Measurements from ENCODE around the gene FBXL19. TPM values are rescaled to one million over a fixed set of nuclear protein-coding genes. Genes with fewer than 3 reads are reported as not detected.

FBXL19 gene
- total and polyA plus RNA-seq, 2 of the 13 experiments (the other 11 are each of a cell fraction or from before 2014, with no cell fraction given) = 6.0 to 13.7 TPM

- TF ChIP-seq PRMT3 (CRISPR knock-in tag; IDR thresholded peaks at IDR 0.05; ENCODE audit: borderline replicate concordance, low read depth) (0 out of 2 replicates have a peak, but pooled peaks have one; percentile 33), EED (CRISPR knock-in tag; IDR thresholded peaks at IDR 0.05) (0 out of 2 replicates have a peak, but pooled peaks have one; percentile 9), ZNF143 (CRISPR knock-in tag; IDR thresholded peaks at IDR 0.05) (no peak), AKAP8 (CRISPR knock-in tag; IDR thresholded peaks at IDR 0.05) (no peak), MXI1 (IDR thresholded peaks at IDR 0.05; ENCODE audit: borderline replicate concordance, low read depth, low read length) (peak; percentile 42; the same call in 1 of the 3 replicates), CHD2 (IDR thresholded peaks at IDR 0.05; ENCODE audit: low read depth, low read length) (no peak), HIVEP1 (CRISPR knock-in tag; IDR thresholded peaks at IDR 0.05) (peak; percentile 58), RAD21 (CRISPR knock-in tag; IDR thresholded peaks at IDR 0.05) (0 out of 2 replicates have a peak, but pooled peaks have one; percentile 4), ZNF318 (CRISPR knock-in tag; IDR thresholded peaks at IDR 0.05) (peak; percentile 85), FOXP1 (IDR thresholded peaks at IDR 0.05) (no peak), FOXP1 (CRISPR knock-in tag; IDR thresholded peaks at IDR 0.05) (peak; percentile 51; the same call in 1 of the 2 replicates), LCORL (IDR thresholded peaks at IDR 0.05) (no peak), LCORL (CRISPR knock-in tag; IDR thresholded peaks at IDR 0.05) (peak; percentile 54; the same call in 1 of the 2 replicates)
- TF ChIP-seq, protein P1, sequence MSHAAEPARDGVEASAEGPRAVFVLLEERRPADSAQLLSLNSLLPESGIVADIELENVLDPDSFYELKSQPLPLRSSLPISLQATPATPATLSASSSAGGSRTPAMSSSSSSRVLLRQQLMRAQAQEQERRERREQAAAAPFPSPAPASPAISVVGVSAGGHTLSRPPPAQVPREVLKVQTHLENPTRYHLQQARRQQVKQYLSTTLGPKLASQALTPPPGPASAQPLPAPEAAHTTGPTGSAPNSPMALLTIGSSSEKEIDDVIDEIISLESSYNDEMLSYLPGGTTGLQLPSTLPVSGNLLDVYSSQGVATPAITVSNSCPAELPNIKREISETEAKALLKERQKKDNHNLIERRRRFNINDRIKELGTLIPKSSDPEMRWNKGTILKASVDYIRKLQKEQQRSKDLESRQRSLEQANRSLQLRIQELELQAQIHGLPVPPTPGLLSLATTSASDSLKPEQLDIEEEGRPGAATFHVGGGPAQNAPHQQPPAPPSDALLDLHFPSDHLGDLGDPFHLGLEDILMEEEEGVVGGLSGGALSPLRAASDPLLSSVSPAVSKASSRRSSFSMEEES (CRISPR knock-in tag; IDR thresholded peaks at IDR 0.05) = peak; percentile 1; the same call in 1 of the 2 replicates
- TF ChIP-seq, protein P2, sequence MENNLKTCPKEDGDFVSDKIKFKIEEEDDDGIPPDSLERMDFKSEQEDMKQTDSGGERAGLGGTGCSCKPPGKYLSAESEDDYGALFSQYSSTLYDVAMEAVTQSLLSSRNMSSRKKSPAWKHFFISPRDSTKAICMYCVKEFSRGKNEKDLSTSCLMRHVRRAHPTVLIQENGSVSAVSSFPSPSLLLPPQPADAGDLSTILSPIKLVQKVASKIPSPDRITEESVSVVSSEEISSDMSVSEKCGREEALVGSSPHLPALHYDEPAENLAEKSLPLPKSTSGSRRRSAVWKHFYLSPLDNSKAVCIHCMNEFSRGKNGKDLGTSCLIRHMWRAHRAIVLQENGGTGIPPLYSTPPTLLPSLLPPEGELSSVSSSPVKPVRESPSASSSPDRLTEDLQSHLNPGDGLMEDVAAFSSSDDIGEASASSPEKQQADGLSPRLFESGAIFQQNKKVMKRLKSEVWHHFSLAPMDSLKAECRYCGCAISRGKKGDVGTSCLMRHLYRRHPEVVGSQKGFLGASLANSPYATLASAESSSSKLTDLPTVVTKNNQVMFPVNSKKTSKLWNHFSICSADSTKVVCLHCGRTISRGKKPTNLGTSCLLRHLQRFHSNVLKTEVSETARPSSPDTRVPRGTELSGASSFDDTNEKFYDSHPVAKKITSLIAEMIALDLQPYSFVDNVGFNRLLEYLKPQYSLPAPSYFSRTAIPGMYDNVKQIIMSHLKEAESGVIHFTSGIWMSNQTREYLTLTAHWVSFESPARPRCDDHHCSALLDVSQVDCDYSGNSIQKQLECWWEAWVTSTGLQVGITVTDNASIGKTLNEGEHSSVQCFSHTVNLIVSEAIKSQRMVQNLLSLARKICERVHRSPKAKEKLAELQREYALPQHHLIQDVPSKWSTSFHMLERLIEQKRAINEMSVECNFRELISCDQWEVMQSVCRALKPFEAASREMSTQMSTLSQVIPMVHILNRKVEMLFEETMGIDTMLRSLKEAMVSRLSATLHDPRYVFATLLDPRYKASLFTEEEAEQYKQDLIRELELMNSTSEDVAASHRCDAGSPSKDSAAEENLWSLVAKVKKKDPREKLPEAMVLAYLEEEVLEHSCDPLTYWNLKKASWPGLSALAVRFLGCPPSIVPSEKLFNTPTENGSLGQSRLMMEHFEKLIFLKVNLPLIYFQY (CRISPR knock-in tag; IDR thresholded peaks at IDR 0.05; ENCODE audit: borderline replicate concordance) = no peak; the same call in none of the 2 replicates
Measured at GRCh38 chr16:30997725-30998711, 74.6 kb downstream of the FBXL19 start (continued).

Data from HepG2 (cell line).